NCI-H2171 treated with DMSO at 0.1 percent for 48 hours (cell line): ENCODE results near the gene JAKMIP2.

ENCODE experiments used
- DNase-seq: peaks from one replicate; lab custom pipeline; 2025; lab: John Stamatoyannopoulos, UW

The JAKMIP2 gene

DNA sequence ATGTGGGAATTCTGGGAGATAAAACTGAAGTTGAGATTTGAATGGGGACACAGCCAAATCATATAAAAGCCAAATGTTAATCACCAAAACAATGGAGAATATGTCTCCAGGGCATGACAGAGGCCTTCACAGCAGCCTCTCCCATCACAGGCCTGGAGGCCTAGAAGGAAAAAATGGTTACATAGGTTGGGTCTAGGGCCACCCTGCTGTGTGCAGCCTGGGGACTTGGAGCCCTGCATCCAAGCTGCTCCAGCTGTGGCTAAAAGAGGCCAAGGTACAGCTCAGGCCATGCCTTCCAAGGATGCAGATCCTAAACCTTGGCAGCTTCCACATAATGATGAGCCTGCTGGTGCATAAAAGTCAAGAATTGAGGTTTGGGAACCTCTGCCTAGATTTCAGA is 85.1 kb downstream of the JAKMIP2 start:
- DNase-seq: no peak

DNA sequence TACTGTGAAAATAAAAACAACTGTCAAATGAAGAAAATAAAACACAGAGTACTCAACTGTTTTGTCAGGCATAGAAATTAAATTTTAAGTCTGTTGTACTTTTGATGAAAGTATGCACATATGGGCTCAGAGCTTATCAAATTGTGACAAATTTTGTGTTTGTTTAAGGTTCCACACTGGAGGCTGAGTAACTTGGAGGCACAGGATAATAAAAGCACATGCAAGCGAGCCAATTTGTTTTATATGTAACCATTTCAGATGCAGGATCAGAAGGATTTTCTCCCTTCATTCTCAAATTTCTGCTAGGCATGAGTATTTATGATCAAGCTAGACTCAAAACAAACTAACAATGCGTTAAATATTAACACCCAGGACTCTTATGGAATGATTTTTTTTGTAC is 87.8 kb downstream of the JAKMIP2 start:
- no peak for DNase-seq

DNA sequence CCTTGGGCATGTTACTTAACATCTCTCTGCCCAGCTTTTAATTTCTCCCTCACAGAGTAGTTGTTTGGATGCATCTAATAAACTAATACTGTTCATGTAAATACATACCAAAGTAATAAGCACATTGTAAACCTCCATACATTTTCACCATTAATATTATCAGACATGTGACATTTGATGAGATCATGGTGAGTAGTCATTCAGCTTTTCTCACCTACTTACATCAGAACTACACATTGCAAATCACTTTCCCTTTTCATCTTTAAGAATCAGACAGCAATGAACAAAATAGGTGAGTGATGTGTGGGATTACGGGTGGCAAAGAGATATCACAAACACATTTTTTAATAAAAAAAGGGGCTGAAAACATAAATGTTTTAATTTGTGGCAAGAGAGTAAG is 89.3 kb downstream of the JAKMIP2 start:
- no peak for DNase-seq

DNA sequence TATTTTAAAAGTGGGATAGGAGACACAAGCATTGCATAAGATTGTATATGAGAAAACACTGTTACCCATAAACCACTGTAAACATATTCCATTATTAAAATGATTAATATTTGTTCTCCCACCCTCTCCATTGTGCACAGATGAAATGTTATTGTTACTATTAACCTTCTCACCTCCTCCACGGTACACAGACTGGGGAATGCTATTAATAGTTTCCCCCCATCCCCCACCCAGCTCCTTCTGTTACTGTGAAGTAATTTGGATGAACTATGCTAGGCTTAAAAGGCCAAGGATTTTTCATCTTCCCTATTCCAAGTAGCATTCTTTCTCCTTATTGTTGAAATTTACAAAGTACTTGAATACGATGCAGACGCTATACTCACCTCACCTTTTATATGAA is 91.4 kb downstream of the JAKMIP2 start:
- DNase-seq: no peak

DNA sequence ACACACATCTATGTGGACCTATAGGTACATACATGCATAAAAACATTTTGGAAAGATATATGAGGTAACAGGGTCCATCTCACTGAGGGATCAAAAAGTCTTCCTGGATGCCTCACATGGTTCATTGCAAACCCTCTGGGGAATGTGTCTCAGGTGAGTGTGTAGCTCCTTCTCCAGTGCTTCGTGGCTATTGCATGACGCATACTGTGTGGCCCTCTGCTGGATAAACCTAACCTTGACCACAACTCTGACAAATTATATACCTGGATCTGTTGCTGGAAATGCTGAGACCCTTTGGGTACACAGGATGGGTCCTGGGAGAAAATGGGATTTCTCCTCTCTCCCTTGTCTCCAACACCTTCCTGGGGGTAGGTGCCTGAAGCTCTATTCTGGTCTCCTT is 91.9 kb downstream of the JAKMIP2 start:
- DNase-seq: peak; percentile 3

DNA sequence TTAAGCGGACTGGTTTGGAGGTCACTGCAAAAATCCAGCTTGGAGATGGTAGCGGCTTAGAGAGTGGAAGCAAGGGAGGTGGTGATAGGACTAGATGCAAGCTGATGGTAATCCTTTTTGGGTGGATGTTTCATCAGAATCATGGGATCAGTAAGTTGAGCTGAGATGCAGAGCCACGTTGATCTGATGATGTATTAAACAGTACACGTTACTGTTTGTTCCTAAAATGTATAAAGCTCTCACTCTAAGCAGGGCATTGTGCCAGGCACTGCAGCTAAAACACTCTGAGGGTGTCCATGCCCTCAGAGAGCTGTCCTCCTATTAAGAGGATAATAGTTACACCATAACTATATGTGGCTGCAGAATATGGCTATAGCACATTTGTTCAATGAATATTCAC is 93.1 kb downstream of the JAKMIP2 start:
- DNase-seq: no peak

DNA sequence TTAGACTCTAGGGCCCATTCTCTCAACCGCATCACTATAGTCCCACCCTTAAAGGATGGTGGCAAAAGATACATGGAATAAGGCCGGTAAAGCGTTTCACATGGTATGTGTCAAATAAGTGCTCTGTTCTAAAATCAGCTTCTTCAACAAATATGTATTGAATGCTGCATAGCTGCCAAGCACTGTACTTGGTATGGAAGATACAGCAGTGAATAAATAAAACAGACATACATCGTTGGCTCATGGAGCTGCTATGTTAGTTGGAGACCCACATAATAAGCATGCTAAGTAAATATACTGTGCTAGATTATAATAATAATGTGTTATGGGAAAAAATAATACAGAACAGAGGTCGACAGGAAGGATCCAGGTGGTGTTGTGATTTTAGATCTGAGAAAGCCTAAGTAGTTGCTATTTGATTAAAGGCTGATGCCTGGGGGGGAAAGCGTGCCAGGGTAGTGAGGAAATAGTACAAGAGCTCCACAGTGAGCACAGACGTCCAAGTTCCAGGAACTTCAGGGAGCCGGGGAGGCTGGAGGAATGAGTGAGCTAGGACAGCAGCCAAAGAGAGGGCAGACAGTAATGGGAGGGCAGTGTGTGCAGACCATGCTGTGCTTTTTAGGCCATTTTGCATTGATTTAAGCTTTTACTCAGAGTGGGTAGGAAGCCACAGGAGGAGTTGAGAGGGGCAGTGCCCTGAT is 93.7 kb downstream of the JAKMIP2 start:
- DNase-seq: no peak

DNA sequence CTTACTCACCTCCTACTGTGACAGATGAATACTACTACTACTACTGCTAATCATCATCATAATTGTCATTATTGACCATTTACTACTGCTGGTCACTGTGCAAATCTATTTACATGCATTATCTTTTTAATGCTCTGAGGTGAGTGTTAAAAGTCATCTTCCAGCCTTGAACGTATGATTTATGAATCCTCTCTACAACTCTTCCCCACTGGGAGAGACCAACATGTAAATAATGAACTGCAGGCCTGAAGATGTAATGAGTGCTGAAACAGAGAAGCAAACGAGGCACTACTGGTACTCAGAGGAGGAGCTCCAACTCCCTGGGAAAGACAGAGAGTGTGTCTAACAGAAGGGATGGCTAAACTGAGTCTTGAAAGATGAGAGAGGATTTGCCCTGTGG is 95.4 kb downstream of the JAKMIP2 start:
- no peak for DNase-seq

DNA sequence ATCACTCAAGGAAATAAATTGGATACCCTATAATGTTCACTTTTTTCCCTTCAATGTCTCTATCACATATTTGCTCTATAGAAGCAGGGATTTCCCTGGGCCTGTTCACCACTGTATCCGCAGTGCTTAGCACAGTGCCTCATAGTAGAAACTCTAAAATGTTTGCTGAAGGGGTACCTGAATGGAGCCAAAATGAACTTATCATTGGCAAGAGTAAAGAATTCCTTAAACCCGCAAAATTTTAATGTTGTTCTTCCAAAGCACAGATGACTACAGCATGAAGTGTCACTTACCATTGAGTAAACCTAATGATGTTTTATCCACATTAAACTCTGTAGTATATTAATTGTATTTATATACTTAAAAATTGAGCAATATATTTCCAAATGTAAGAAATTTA is 96.1 kb downstream of the JAKMIP2 start:
- no peak for DNase-seq

DNA sequence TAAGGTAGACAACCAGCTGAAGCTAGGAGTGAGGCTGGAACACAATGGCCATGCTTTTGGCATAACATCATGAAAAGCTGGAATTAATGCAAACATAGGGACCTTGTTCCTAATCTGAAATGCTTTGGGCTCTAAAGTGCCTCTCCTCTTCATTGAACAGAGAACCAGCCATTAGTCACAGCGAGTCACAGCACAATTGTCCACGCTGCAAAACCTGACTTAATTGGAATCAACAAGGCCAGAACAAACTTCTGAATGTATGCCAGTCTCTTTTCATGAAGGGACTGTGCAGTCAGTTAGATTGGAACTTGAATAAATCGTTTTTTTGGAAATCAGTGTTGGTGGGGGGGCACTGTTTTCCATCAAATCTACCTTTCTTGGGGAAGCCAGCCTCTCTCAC is 96.5 kb downstream of the JAKMIP2 start:
- DNase-seq: no peak

DNA sequence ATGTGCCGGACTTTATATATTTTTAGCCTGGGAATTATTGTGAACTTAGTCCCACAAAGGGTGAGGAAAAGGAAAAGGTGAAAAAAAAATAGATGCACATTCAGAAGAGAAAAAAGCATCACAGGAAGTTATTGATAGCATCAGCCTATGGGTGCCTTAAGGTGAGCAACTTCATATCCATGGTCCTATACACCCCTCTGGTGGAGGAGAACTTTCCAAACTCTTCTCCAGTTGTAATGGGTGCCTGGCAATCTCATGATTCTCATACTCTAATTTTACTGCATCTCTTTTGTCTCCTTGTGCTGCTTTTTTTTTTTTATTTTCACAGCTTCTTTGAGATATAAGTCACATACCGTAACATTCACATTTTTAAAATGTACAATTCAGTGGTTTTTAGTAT is 107.4 kb downstream of the JAKMIP2 start:
- DNase-seq: no peak

DNA sequence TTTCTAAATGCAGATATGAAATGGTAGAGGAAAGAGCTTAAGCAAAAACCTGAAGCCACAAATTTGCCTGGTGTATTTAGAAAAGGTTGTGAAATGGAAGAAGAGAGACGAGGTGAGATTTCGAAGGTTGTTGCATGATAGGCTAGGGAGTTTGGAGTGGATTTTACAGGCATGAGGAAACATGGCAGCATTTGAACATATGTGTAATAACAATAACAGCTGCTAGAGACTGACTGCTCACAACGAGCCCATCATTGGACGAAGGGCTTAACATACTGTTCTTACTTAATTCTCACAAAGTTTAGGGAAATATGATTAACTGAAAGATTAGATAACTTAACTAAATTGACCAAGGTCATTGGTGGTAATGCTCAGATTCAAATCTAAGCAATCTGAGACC is 108.1 kb downstream of the JAKMIP2 start:
- DNase-seq: peak; percentile 46

DNA sequence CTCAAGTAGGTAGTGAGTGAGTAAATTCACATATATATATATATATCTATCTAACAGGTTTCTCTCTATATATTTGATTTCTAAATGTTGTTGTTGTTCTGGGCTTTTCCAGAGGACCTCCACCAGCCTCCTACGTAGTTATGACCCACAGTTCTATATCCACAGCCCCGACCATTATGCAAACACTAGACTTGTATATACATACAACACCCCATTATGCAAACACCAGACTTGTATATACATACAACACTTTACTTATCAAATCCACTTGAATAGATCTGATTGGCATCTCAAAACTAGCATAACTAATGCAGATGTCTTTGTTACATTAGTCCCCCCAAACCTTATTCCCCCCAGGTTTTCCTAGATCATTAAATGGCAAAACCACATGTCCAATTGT is 108.7 kb downstream of the JAKMIP2 start:
- DNase-seq: no peak

DNA sequence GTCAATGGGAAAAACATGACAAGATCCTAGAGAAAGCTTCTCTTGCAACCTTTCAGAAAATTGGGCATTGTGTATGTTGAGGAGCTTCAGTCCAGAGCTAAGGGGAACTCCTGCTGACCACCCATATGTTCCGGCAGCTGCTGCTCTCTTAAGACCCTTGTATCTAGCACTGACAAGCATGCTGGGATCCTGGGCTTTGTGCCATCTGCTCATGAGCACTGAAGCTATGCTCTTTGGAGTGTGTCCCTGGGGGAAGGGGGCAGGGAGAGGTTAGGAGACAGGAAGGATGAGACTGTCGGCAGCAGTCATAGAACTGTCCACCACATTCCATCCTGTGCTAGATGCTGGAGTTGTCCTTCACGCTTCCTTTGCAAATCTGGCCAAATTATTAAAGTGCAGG is 109.3 kb downstream of the JAKMIP2 start:
- peak; percentile 81 for DNase-seq

DNA sequence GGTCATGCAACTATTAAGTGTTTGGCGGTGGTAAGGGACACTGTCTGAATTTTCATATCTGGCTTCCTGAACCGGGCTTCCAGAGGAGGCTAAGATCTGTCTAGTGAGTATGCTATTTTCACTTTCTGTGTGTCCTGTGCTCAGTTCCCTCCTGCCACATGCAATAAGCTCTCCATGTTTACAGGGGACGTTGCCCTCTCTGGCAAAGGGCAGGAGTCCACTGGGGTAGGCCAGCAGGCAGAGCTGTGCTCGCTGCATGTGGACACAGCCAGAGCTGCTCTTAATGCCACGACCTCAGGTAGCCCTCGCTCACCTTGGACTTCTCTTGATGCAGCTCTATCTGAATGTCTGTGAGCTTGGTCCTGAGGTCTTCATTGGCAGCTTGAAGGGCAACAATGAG is 111.2 kb downstream of the JAKMIP2 start:
- no peak for DNase-seq

DNA sequence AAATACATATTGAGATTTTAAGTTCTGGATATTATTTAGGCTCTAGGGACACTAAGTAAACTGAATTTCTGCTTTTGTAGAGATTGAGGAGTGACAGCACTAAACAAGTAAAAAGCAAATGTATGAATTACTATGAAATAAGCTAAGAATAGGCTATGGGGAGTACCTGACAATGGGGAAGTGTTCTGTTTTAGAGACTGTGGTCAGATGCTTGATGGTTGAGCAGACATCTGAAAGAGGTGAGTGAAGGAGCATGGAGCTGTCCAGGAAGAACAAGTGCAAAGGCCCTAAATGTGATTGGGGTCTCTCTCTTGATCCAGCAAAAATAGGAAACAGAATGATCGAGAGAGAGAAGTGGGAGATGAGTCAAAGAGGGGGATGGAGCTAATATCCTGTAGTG is 111.7 kb downstream of the JAKMIP2 start:
- DNase-seq: no peak

DNA sequence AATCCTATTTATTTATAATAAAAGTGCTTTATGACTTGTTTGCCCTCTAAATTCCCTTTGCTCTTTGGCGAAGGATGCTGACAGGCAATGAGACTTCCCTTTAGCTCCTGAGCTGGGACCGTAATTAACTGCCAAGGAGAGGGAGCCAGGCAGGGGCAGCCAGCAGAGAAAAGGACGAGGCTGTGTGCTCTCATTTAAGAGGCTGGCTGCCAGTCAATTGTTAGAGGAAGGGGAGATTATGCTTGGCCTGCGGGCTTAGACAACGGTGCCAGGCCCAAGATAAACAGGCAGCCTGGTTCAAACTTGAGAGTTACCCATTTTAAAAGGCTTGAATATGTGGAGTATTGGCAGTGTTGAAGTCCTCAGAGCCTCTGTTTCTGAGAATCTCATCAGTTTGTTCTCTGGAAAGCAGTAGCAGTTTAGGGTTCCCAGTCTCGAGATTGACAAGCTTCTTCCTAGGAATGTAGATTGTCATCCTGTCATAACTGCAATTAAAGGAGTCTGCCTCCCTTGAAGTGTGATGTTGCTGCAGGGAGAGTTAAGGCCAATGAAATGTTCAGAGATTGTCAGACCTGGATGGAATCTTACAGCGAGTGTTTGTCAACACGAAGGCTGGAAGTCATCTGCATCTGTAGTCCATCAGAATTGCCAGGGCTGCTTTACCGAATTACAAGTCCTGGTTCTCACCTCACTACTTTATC is 113.2 kb downstream of the JAKMIP2 start:
- no peak for DNase-seq

DNA sequence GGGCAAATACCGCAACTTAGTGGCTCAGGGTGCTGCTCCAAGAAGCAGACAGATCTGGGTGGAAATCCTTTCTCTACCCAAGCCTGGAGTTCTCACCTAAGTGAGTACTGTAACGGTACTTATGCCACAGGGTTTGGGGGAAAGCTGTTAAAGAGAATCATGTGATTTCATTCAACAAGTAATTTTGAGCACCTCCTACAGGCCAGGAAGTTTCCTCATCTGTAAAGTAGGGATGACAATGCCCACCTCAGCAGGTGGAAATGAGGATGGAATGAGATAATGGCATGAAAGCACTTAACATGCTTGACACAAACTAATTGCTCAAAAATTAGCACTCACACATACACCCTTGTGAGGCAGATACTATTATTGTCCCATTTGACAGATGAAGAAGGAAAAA is 114.1 kb downstream of the JAKMIP2 start:
- DNase-seq: no peak

DNA sequence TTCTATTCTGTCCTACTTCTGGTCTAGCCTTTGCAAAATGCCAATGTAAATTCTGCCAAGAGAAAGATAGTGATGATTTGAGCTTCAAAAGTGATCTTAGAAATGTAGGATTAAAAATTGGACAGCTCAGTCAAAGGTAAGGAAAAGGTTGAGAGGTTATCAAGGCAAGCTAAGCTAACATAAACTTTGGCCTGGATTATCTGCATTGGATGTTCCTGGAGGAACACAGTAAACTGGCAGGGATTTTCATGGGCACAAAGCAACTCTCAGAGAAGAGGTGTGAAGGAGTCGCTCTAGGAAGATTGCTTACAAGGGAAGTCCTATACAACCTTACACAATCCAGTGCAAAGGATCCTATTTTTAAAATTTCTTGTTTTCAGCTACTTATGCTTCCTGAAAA is 115.2 kb downstream of the JAKMIP2 start:
- DNase-seq: no peak

DNA sequence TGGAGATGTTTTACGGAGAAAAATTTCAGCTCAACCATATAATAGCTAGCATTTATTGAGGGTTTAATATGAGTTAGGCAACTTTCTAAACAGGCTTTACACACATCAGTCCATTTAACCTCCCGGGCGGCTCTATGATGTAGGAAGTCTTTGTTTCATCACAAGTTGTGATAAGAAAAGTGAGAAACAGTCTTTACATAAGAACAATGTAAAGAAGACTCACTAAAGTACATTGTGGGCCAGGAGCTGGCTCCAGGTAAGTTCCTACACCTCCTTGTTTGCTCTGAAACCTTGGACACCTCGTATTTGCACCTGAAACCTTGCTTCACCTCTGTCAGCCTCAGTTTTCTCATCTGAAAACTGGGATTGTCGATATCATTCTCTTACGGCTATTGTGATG is 116.1 kb downstream of the JAKMIP2 start:
- DNase-seq: no peak

DNA sequence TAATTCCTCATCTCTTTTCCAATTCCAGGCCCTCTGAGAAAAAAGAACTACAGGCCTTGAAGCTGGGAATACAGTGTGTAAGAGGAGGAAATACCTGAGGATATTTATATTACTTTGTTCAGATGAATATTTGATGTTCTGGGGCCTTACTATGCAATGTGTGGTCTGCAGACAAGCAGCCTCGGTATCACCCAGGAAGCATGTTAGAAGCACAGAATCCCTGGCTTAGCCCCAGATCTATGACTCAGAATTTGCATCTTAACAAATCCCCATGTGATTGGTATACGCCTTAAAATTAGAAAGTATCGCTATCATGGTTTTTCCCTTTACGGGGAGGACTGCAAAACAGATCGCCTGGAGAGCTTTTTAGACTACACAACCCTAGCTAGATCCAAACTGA is 121.0 kb downstream of the JAKMIP2 start:
- DNase-seq: no peak

DNA sequence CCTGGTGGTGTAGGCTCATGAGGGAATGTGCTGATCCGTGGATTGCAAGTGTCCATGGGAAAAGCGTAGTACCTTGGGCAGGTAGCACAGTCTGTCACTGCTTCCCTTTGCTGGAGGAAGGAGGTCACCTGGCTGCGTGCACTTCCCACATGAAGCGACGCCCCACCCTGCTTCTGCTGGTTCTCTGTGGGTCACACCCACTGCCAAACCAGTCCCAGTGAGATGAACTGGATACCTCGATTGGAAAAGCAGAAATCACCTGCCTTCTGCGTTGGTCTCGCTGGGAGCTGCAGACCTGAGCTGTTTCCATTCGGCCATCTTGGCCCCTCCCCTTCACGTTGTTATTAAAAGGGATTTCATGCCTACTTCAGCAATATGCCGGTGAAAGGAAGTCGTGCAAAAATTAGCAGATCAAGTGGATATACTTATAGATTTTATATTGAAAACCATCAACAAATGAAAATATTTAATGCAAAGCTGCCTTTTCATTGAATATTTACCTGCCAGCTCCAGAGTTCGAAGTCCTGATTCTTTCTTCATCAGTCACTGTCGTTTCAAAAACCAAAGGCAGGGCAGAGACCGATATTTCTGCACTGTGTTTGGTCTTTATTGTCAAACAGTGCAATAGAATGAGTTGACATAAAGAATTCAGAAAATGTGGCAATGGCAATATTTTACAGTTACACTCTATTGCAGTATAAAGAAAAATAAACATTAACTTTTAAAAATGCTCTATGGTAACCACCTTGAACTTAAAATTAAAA is 123.2 kb downstream of the JAKMIP2 start:
- DNase-seq: no peak

DNA sequence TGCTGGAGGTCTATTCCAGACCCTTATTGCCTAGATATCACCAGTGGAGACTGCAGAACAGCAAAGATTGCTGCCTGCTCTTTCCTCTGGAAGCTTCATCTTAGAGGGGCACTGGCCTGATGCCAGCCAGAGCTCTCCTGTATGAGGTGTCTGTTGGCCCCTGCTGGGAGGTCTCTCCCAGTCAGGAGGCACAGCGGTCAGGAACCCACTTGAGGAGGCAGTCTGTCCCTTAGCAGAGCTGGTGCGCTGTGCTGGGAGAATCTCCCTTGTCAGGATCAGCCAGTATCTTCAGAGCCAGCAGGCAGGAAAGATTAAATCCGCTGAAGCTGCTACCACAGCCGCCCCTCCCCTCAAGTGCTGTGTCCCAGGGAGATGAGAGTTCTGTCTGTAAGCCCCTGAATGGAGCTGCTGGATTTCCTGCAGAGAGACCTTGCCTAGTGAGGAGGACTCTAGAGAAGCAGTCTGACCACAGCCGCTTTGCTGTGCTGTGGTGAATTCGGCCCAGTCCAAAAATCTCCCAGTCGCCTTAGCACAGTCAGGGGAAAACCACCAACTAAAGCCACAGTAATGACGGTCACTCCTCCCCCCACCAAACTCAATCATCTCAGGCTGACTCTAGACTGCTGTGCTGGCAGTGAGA is 124.1 kb downstream of the JAKMIP2 start:
- DNase-seq: no peak
